ENCODE results near the gene DCC.

DNA sequence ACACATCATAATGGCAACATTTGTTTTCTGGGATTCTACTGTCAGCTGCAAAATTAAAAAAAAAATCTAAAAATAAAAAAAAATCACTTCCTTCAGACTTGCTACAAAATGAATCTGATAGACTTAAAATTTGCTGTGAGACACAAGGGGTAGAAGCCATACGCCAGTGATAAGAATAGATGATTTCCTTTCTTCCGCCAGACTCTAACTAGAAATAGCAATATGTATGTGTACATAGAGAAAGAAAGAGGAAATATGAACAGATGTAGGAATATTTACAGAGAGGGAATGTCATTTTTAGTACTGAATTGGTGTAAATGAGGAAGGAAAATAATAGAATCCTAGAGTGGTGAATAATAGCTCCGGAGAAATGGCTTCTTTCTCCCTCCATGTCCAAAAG, 574.2 kb downstream of the DCC start:
- TF ChIP-seq, protein P1, sequence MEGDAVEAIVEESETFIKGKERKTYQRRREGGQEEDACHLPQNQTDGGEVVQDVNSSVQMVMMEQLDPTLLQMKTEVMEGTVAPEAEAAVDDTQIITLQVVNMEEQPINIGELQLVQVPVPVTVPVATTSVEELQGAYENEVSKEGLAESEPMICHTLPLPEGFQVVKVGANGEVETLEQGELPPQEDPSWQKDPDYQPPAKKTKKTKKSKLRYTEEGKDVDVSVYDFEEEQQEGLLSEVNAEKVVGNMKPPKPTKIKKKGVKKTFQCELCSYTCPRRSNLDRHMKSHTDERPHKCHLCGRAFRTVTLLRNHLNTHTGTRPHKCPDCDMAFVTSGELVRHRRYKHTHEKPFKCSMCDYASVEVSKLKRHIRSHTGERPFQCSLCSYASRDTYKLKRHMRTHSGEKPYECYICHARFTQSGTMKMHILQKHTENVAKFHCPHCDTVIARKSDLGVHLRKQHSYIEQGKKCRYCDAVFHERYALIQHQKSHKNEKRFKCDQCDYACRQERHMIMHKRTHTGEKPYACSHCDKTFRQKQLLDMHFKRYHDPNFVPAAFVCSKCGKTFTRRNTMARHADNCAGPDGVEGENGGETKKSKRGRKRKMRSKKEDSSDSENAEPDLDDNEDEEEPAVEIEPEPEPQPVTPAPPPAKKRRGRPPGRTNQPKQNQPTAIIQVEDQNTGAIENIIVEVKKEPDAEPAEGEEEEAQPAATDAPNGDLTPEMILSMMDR (IDR thresholded peaks at IDR 0.05) = no peak
- no peak for TF ChIP-seq POLR2A (IDR thresholded peaks at IDR 0.05)

Measured in thyroid gland (tissue), 4 donors.